ENCODE measurements around the gene DCAF11.

GRCh38 chr14:24092110-24092504 is 22.5 kb upstream of the DCAF11 start:
- TF ChIP-seq CTCF (conservative IDR thresholded peaks at IDR 0.05) (no peak), EZH2 (IDR thresholded peaks at IDR 0.05; ENCODE audit: low read depth) (no peak)

Measured in PC-9 (cell line).